Ovary (tissue), 9 donors: ENCODE results near the gene GPR26. TPM values are rescaled to one million over a fixed set of nuclear protein-coding genes. Genes with fewer than 3 reads are reported as not detected.

ENCODE experiments used
- DNase-seq, 5 donors: peaks; one replicate each; pipeline ENCODE4 v3.0.0-alpha.2; 2019 to 2020
- H3K27ac ChIP-seq, 2 donors: fragments of 200-600 bp; one replicate each; pipeline versions ENCODE4 v1.5.1 to v1.8.0; 2019 to 2022
- H3K27me3 ChIP-seq: fragments of 200-600 bp; one replicate; pipeline ENCODE4 v1.8.0; 2022
- H3K36me3 ChIP-seq: fragments of 200-600 bp; sonication (generic); one replicate; pipeline ENCODE4 v1.5.1; 2019
- H3K4me1 ChIP-seq: one replicate; pipeline ENCODE4 v1.8.1; 2013; ENCODE audit warnings: mild to moderate bottlenecking, moderate library complexity; ENCODE audit not compliant: insufficient read depth
- H3K4me3 ChIP-seq: fragments of 200-600 bp; sonication (generic); one replicate; pipeline ENCODE4 v1.5.1; 2017
- H3K9me3 ChIP-seq, 2 donors: fragments of 200-600 bp in 1 of 2; sonication (generic) in 1 of 2; one replicate each; pipeline versions ENCODE4 v1.5.1 to v1.8.1; 2013 to 2019; ENCODE audit warnings: mild to moderate bottlenecking in 1 of 2, moderate library complexity in 1 of 2
- CTCF ChIP-seq, 3 donors: fragments of 450-650 bp in 2 of 3; fragments of 200-600 bp in 1 of 3; IDR thresholded peaks; one replicate each; pipeline versions ENCODE4 v1.5.1 to v1.8.0; 2016 to 2022; ENCODE audit warnings: antibody characterized with exemption in 3 of 3, mild to moderate bottlenecking in 1 of 3
- EP300 ChIP-seq: sonication (generic); formaldehyde crosslinking; IDR thresholded peaks from one replicate; pipeline ENCODE4 v1.6.1; 2017; ENCODE audit warnings: antibody characterized with exemption
- POLR2A ChIP-seq: fragments of 450-650 bp; IDR thresholded peaks from one replicate; pipeline ENCODE4 v1.6.1; 2017; ENCODE audit warnings: antibody characterized with exemption, mild to moderate bottlenecking, moderate library complexity
- WGBS, 3 donors: extraction: QIAGEN DNeasy Blood & Tissue Kit in 1 of 3; methylation state at CpG; one replicate each; pipeline versions ENCODE4 v1.1.5 to v1.1.7; 2013 to 2017; 5-methylcytosine and 5-hydroxymethylcytosine counted together
- intact Hi-C, 4 donors: fragments of 100-400 bp; cut with DNase I; formaldehyde crosslinking; loops; one replicate each; pipeline versions ENCODE4 v1.11.0 to v1.15.1; 2022 to 2023
- polyA plus RNA-seq, 2 donors: library from polyadenylated mRNA; stranded (reverse); fragments of 200-250 nt in 1 of 2; fragments of 350-450 nt in 1 of 2; fragmentation: Illumina TruSeq in 1 of 2; extraction: RNeasy Lipid Tissue Mini Kit (QIAGEN cat#74804) in 1 of 2; gene quantifications; one replicate each; pipeline ENCODE4 v1.2.3, GENCODE V29; 2013 to 2014
- total RNA-seq, 7 donors: library from RNA; depleted of rRNA in 2 of 7; stranded (reverse); fragments of >200 nt in 2 of 7; fragmentation: NEBNext Ultra II Directional in 3 of 7; extraction: Animal tissue kit (Norgen Biotek cat#: 25700) in 3 of 7; gene quantifications; one replicate each; pipeline versions ENCODE4 v1.1.0 to v1.2.4, GENCODE V29; 2016 to 2023
- donor health status: DM: no; HTN: no; CAD: no; lungs with moderate emphysema.
- donor health status: DM: no; HTN: no; CAD: no.
- donor health status: Bipolar disorder and iron deficiency.
- donor health status: DM: yes; HTN: yes; CAD: no.
- donor health status: DM: no; HTN: no; CAD: no.
- donor health status: DM: yes; HTN: yes; CAD: no.

GPR26 gene
- total and polyA plus RNA-seq, 9 donors, result not detected

GRCh38 chr10:123682477-123682876, 16.3 kb downstream of the GPR26 start:
- Histone ChIP-seq H3K4me1 (no peaks in the 10 kb centered on the region), H3K4me3 (no peak overlapping the region), H3K36me3 (no peaks in the 10 kb centered on the region), H3K27me3 (no peaks in the 10 kb centered on the region), H3K27ac (no peak overlapping the region), H3K9me3 (no peaks in the 10 kb centered on the region)
- TF ChIP-seq EP300, result no peak
- no peak for TF ChIP-seq CTCF (IDR thresholded peaks at IDR 0.05)
- TF ChIP-seq POLR2A, result no peak
- WGBS, 3 donors, result 77 to 89% (median 87%) methylated on average over 2 of the region's 2 CpGs
- no peak for DNase-seq
- intact Hi-C loops, result no loop called here

GRCh38 chr10:123683459-123683858, 17.3 kb downstream of the GPR26 start:
- no peak overlapping the region for H3K27ac ChIP-seq
- intact Hi-C loops, result no loop called here
- H3K9me3 ChIP-seq, result no peaks in the 10 kb centered on the region
- no peaks in the 10 kb centered on the region for H3K36me3 ChIP-seq
- H3K27me3 ChIP-seq, result no peaks in the 10 kb centered on the region
- H3K4me1 ChIP-seq, result no peaks in the 10 kb centered on the region
- no peak for DNase-seq
- TF ChIP-seq POLR2A (no peak), CTCF (IDR thresholded peaks at IDR 0.05) (no peak)
- WGBS, 3 donors, result 53 to 68% (median 60%) methylated on average over 3 of the region's 3 CpGs
- H3K4me3 ChIP-seq, result no peak overlapping the region

GRCh38 chr10:123683865-123684264, 17.7 kb downstream of the GPR26 start:
- no peaks in the 10 kb centered on the region for H3K9me3 ChIP-seq
- H3K27ac ChIP-seq, result no peak overlapping the region
- no peak for DNase-seq
- H3K27me3 ChIP-seq, result no peaks in the 10 kb centered on the region
- H3K36me3 ChIP-seq, result no peaks in the 10 kb centered on the region
- no peaks in the 10 kb centered on the region for H3K4me1 ChIP-seq
- no peak overlapping the region for H3K4me3 ChIP-seq
- no peak for TF ChIP-seq POLR2A
- TF ChIP-seq CTCF (IDR thresholded peaks at IDR 0.05), result no peak
- no peak for TF ChIP-seq EP300
- intact Hi-C loops, result no loop called here
- 59 to 67% (median 65%) methylated on average over 8 of the region's 8 CpGs for WGBS, 3 donors

GRCh38 chr10:123685260-123685659, 19.1 kb downstream of the GPR26 start:
- no peaks in the 10 kb centered on the region for H3K4me1 ChIP-seq

More at GRCh38 chr10:123685260-123685659, 19.1 kb downstream of the GPR26 start:
- Histone ChIP-seq H3K36me3 (no peaks in the 10 kb centered on the region), H3K9me3 (no peaks in the 10 kb centered on the region), H3K27ac (no peak overlapping the region), H3K27me3 (no peaks in the 10 kb centered on the region), H3K4me3 (no peak overlapping the region)
- 67 to 77% (median 76%) methylated on average over 12 of the region's 12 CpGs for WGBS, 3 donors
- TF ChIP-seq CTCF (IDR thresholded peaks at IDR 0.05) (no peak), EP300 (no peak), POLR2A (no peak)
- no peak for DNase-seq
- intact Hi-C loops, result no loop called here
